HG03196 (cell line): Measurements from ENCODE around the gene MPZ.

Experiments used
- ATAC-seq: cut with Tn5 transposase; IDR thresholded peaks from one replicate; pipeline ENCODE4 v1.9.1; 2021; ENCODE audit not compliant: unreplicated experiment

MPZ gene

GRCh38 chr1:161300478-161300877 is 9.3 kb downstream of the MPZ start:
- no peak for ATAC-seq

DNA sequence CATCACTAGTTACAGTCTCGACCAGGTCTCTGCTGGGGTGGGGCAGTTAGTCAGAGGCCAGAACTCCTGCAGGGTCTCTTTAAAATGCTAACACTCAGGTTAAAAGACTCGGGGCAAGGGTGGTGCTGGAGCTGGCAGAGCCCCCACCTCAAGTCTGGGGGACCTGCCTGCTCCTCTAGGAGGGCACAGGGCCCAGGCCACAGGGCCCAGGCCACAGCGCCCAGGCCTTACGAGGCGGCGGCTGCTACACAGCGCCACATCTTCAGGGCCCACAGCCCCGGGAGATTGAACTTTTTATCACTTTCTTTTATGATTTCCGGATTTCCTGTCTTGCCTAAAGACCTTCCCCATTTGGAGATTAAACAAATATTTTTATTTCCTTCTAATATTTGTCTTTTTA is 10.4 kb downstream of the MPZ start:
- ATAC-seq = no peak

GRCh38 chr1:161298116-161298515 is 11.7 kb downstream of the MPZ start:
- ATAC-seq = no peak

DNA sequence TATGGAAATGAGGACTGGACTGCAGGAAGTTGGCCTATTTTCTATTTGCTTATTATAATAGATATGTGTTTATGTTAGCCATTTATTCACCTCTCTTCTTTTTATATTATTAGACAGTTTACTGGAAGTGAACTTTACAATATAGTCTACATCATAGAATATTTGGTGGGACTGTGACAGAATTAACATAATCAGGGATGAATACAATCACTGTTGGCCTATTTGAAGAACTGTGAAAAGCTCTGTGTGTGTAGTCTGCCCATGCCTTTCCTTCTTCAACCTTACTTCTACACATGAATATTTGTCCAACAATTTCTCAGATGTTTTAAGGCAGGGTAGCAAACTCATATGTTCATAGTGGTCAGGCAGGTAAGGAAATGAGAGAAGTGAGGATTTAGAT is 12.4 kb downstream of the MPZ start:
- ATAC-seq = no peak

- no peak for ATAC-seq
These were observed 19.0 kb downstream of the MPZ start for GRCh38 chr1:161290779-161291178.

- no peak for ATAC-seq
These were observed 22.2 kb downstream of the MPZ start for GRCh38 chr1:161287482-161288054.

GRCh38 chr1:161285521-161285920 is 24.2 kb downstream of the MPZ start:
- no peak for ATAC-seq

- no peak for ATAC-seq
These were observed 24.7 kb downstream of the MPZ start for GRCh38 chr1:161285113-161285512.

GRCh38 chr1:161282991-161283390 is 26.8 kb downstream of the MPZ start:
- no peak for ATAC-seq

- ATAC-seq = no peak
These were observed 34.9 kb downstream of the MPZ start for GRCh38 chr1:161274874-161275273.

DNA sequence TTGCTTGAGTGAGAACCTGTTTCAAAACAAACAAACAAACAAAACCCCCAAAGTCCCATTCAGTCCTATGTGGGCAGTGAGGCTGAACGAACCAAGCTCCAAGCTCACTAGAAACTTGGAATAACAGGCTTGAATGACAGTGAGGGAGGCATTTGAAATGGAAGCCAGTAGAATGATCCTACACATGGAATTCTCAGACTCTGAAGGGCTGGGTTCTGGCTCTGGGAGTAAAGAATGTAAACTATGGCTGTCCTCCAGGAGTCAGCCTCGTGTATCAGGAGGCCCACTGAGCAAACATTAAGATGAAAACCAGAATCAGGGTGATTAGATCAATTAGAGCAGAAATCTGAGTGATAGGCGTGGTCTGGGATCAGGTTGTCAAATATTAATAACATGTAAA is 36.4 kb downstream of the MPZ start:
- no peak for ATAC-seq

GRCh38 chr1:161267321-161267720 is 42.4 kb downstream of the MPZ start:
- ATAC-seq = no peak

- ATAC-seq = no peak
These were observed 42.9 kb downstream of the MPZ start for GRCh38 chr1:161266836-161267235.

GRCh38 chr1:161266202-161266601 is 43.6 kb downstream of the MPZ start:
- ATAC-seq = no peak

DNA sequence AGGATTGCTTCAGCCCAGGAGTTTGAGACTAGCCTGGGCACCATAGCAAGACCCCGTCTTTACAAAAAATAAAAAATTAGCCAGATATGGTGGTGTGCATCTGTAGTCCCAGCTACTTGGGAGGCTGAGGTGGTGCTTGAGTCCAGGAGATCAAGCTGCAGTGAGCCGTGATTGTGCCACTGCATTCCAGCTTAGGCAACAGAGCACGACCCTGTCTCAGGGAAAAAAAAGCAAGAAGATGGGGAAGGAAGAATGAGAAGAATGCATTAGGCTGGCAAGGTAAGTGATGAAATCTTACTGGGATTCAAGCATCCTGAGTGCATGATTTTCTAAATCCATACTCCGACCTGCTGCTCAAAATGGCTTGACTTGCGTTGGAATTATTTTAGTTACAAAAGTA is 44.5 kb downstream of the MPZ start:
- no peak for ATAC-seq

GRCh38 chr1:161261261-161262235 is 48.2 kb downstream of the MPZ start:
- ATAC-seq = no peak

- ATAC-seq = no peak
These were observed 49.1 kb downstream of the MPZ start for GRCh38 chr1:161260376-161261260.

DNA sequence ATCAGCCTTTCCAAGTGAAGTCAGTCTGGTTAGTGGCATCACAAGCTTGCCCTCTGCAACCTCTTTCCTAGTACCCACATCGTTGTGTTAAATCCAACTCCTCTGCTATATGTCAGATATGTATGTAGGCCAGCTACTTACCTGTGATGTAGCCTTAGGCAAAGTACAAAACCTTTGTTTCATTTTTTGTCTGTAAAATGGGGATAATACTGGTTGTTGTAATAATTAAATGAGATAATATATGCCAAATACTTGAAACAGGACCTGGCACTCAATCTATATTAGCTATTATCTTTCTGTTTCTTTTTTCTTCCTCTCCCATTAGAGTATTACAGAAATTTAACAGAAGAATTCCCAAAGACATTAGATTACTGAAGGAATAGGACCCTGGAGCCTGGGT is 50.0 kb downstream of the MPZ start:
- no peak for ATAC-seq

DNA sequence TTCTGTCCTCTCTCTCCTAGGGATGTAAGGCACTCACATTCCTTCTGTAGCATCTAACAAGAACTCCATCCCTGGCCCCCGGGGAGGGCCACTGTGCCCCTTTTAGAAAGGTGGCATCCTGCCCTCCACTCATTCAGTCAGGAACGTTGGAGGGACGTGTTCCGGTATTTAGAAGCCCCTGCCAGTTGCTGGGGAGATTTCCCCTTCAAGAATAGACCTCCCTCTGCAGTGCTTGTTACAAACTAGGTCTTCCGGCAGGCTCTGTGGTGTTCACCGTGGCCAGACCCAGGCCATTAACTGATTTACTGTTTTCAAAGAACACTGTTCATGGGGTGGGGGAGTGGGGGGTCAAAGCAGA is 50.4 kb downstream of the MPZ start:
- no peak for ATAC-seq

DNA sequence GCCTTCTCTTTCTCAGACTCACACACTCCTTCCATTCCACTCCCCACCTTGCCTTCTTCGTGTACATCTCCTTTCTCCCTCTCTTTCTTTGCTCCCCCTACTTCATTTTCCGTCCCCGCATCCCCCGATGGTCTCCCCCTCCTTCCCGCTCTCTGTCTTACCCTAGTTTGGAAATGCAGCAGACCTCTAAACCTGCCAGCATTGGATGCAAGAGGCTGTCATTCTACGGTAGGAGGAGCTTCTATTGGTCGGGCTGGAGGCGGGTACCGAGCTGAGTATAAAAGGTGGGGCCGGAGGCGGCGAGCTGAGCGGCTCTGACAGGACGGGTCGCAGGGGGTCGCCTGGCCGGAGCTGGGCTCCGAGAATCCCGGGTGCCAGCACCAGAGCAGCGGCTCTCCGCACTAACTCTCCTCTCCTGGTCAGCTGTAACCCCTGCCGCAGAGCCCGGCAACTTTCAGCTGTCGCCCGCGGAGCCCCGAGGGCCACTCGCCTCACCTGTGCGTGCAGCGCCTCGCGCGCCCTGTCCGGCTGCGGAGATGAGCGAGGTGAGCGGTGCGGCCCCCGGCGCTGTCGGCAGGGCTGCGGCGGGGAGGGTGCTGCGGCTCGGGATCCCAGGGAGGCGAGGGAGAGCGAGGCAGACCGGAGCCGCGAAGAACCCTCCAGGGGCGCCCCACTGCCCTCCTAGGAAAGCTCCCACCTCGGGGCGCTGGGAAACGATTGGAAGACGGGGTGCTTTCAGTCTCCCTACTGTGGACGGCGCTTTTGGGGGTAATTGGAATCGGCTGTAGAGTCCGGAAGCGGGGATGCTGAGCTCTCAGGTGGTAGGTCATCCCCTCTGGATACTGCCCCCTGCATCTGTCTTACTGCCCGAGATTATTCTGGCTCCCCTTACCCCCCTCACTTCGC is 51.1 kb downstream of the MPZ start, which contains the start of gene PCP4L1:
PCP4L1 (plus strand) TSS at position 307 of the 906 bp plus-strand sequence; CDS start at position 537, 230 bp downstream.
- ATAC-seq = peak; percentile 59
